GM18873 (cell line): ENCODE data around the gene ZHX3.
A peak's percentile ranks its signal among the peaks of the same experiment; 100 is the strongest.

ENCODE experiments used
- ATAC-seq: cut with Tn5 transposase; IDR thresholded peaks from one replicate; pipeline ENCODE4 v1.9.1; 2021; ENCODE audit warnings: mild to moderate bottlenecking, moderate library complexity, moderate number of reproducible peaks; ENCODE audit not compliant: unreplicated experiment, low FRiP score

Gene ZHX3, protein sequence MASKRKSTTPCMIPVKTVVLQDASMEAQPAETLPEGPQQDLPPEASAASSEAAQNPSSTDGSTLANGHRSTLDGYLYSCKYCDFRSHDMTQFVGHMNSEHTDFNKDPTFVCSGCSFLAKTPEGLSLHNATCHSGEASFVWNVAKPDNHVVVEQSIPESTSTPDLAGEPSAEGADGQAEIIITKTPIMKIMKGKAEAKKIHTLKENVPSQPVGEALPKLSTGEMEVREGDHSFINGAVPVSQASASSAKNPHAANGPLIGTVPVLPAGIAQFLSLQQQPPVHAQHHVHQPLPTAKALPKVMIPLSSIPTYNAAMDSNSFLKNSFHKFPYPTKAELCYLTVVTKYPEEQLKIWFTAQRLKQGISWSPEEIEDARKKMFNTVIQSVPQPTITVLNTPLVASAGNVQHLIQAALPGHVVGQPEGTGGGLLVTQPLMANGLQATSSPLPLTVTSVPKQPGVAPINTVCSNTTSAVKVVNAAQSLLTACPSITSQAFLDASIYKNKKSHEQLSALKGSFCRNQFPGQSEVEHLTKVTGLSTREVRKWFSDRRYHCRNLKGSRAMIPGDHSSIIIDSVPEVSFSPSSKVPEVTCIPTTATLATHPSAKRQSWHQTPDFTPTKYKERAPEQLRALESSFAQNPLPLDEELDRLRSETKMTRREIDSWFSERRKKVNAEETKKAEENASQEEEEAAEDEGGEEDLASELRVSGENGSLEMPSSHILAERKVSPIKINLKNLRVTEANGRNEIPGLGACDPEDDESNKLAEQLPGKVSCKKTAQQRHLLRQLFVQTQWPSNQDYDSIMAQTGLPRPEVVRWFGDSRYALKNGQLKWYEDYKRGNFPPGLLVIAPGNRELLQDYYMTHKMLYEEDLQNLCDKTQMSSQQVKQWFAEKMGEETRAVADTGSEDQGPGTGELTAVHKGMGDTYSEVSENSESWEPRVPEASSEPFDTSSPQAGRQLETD

DNA sequence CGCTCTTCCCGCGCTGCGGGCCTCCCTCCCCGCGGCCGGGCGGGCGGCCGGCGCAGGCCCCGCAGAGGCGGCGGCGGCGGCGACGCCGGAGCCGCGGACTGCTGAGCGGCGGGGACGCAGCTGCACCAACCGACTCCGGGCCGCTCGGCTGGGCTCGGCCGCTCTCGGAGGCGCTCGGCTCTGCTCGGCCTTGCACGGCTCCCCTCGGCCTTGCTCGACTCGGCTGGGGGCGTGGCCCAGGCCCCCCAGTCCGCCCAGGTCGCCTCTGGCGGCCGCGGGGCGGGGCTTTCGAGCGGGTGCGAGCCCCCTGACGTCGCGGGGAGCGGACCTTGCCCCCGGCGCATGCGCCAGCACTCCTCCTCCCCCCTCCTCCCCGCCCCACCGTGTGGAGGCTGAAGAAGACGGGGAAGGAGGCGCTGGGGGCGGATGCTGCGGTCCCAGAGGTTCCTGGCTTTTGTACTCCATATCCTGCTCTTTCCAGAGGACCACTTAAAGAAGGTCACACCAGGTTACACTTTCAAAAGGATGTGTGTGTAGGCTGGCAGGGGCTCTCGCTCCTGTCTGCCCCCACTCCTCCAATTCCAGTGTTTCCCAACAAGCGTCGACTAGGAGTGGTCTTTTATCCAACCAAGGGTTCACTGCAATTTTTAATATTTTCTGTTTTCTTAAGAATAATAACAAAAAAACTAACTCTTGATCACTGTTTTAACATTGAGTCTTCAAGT, at the start of gene ZHX3:
Gene ZHX3 (minus strand): TSS at position 186 of the 725 bp plus-strand sequence. CDS start 112,815 bp downstream, outside the sequence.
- ATAC-seq = peak; percentile 86

DNA sequence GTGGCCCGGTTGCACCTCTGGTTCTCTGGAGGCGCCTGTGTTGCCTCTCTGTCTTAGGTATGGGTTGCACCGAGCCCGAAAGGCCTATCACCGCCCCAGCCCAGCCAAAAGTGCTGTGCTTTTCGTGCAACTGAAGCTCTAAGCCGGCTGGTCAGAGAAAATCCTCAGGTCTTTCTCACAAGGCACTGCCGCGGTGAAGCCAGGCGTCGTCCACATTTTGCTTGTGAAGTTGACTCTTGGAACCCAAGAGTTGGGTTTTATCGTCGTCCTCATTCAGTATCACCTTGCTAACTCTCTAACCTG, 49.8 kb upstream of the ZHX3 start:
- ATAC-seq = no peak

DNA sequence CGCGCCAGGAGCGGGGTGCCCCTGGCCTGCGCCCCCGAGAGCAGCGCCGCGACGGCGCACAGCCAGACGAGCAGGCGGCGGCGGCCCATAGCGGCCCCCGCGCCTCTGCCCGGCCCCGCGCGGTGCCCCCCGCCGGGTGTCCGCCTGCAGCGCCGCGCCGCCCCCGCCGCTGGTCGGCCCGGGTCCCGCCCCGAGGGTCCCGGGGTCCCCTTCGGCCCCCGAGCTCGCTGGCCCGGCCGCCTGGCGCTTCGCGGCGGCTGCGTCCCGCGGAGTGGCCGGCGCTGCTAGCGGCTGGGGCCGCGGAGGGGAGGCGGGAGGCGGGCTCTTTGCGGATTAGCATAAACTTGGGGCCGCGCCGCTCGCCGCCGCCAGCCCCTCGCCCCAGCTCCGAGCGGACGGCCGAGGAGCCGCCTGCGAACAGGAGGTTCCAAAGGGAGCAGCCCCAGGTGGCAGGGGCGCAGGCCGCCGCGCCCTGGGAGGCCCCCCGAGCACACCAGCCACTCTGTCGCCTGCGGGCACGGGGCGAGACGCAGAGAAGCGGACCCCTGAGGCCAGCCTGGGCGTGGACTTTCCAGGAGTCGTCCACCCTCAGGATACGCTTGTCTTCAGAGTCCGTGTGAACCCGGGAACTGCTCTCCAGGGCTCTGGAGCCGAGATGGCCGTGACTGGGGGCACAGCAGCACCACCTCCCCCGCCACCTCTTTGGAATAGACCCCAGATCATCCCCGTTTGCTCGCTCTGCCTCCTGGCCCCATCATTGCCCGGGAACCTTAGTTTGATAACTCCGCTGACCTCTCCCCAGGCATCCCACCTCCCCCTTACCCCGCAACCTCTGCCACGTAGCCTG, 49.2 kb upstream of the ZHX3 start, which contains the start of gene EMILIN3:
Gene EMILIN3 (minus strand): TSS at position 273 of the 847 bp plus-strand sequence. CDS start 184 bp downstream, at position 89.
- ATAC-seq = no peak

DNA sequence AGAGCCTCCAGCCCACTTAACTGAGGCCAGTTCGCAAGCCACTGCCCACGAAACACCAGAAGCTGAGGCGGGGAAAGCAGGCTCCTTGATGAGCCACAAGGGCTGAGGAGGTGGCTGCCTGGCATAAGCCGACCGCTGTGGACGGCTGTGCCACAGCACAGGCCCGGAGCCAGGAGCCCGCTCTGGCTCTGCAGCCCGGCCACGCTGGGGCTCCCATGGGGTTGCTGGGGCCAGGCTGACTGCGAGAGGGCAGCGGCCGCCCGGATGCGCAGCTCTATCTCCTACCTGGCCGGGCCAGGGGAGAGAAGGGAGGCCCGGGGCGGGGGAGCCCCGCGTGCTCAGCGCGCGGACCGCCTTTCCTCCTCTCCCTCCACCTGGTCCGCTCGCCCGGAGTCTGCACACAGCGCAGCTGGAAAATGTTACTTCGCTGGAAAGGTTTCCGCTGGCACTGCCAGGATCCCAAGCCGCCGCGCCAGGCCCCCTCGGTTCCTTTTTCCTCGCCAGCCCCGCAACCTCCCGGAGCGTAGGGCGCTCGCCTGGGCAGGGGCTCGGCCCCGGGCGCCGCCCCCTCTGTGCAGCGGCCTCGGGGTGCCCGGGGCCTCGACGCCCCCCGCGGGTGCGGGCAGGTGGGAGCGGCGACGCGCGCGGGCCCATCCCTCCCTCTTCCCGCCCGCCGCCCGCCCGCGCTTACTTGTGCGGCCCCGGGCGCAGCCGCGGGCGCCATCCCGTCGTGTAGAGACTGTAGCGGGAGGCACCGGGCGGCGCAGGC, 48.4 kb upstream of the ZHX3 start:
- no peak for ATAC-seq

DNA sequence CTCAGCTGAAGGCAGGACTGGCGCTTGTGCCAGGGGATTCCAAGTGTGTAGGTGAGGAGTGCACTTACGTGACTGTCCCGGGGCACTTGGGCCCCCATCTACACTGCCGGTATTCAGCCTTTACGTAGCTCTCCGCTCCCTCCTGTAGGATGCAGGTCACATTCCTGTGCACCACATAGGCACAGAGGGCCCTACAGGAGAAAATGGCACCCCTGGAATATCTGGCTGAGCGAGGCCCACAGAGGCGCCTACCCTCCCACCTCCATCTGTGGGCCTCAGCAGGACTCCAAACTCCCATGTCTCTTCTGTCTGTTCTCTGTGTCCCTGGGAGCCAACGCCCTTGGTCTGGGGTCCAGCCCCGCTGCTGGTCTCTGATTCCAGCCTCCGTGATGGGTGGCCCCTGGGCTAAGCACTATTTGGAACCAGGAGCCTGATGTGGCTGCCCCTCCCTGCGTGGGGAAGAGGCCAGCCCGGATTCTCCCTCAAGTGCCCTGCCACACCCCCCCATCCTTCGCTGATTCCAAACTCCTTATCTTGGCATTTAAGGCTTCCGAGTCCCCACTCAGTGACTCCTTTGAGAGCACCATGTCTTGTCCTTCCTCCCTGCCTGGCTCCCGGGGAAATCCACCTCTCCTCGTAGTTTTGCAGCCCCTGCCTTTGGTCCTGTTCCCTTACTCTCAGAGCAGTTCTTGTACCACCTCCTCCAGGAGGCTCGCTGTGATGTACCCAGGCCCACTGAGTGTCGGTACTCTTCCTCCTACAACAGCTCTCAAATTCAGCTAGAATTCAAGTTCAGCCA, 47.6 kb upstream of the ZHX3 start:
- ATAC-seq = no peak

DNA sequence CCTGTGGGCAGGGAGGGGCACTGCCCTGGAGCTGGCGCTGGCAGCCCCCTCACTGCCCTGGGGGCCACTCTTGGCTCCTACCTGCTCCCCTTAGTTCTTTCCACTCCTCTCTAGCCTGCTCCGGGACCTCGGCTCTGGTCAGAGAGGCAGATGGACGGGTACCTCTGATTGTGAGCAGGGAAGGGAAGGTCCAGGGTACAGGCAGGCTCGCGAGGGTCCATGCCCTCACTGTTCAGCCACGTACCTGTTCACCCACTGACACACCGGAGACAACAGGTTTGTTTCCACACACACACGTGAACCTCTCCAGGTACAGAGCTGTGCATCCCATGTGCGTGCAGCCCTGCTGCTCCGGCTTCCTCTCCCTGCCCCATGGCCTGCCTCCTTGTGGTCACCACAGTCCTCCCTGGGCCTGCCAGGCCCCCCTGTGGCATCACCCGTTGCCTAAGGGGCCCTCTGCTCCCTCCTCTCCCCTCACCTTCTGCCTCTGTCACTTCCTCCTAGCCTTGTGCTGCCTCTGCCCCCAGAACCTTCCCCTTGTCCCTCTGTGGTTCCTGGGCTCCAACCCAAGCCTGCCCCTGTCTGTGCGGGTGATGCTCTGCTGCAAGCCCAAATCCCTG, 46.8 kb upstream of the ZHX3 start:
- ATAC-seq = no peak

DNA sequence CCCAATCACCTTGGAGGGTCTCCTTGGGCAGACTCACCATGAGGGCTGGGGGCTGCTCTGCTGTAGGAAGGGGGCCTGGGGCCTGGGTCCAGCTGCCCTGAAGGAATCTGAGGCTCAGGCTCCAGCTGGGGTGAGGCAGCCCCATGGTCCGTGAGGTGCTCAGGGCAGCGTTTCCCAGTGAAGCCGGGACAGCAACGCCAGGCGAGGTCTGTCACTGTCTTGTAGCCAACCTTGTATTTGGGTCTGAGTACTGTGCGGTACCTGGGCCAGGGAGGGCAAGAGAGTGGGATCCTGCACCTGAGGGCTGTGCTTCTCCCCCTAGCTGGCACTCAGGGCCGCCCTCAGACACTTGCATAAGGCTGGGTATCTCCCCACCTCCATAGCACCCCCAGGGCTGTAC, 46.1 kb upstream of the ZHX3 start:
- ATAC-seq = no peak

DNA sequence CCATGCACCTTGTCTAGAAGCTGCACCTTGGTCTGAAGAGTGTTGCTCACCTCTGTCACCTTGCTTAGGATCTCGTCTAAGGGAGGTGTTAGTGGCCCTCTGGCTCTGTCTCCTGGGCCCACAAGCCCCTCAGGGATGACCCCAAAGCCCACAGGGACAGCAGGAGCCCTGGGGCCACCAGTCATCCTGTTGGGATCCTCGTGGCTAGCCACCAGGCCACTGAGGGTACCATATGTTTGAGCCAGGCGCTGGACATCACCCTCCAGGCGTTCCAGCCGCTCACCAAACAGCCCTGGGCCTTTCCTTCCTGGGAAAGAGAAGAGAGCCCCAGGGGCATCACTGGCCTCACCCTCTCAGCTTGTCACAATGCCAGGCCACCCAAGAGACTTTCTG, 45.2 kb upstream of the ZHX3 start:
- no peak for ATAC-seq

DNA sequence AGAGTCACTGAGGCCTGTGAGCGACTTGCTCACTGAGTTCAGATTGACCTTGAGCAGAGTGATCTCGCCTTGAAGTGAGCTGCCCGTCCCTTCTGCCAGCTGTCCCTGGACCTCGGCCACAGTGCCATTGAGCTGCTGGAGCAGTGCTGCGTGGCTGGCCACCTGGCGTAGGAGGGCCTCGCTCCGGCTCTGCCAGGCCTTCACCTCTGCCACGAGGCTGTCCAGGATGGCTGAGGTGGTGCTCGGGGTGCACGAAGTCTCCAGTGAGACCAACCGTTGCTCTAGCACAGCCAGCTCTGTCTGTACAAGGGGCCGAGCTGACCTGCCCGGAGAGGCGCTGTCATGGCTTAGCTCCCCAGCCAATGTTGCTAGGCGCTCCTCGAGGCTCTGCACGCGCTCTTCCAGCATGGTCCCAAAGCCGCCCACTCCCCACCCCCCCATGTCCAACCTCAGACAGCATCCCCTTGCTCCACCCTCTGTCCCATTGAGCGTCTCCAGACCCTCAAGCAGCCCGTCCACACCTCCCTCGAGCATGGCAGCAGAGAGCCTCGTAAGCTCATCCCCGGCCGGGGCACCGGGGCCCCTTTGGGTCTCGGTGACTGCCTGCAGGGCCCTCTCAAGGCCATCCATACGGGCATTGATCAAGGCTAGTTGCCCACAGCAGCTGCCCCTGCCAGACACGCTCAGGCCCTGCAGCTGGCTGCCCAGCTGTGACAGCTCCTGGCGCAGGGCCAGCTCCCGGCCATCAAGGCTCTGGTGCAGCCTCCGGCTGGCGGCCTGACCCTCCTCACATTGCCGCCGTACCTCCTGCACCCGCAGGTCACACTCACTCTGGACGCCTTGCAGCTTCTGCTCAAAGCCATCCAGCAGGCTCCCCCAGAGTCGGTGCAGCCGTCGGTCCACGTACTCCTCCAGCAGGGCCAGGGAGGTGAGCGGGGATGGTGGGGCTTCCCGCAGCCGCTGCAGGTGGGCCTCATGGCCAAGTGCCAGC, 44.5 kb upstream of the ZHX3 start:
- ATAC-seq = no peak

DNA sequence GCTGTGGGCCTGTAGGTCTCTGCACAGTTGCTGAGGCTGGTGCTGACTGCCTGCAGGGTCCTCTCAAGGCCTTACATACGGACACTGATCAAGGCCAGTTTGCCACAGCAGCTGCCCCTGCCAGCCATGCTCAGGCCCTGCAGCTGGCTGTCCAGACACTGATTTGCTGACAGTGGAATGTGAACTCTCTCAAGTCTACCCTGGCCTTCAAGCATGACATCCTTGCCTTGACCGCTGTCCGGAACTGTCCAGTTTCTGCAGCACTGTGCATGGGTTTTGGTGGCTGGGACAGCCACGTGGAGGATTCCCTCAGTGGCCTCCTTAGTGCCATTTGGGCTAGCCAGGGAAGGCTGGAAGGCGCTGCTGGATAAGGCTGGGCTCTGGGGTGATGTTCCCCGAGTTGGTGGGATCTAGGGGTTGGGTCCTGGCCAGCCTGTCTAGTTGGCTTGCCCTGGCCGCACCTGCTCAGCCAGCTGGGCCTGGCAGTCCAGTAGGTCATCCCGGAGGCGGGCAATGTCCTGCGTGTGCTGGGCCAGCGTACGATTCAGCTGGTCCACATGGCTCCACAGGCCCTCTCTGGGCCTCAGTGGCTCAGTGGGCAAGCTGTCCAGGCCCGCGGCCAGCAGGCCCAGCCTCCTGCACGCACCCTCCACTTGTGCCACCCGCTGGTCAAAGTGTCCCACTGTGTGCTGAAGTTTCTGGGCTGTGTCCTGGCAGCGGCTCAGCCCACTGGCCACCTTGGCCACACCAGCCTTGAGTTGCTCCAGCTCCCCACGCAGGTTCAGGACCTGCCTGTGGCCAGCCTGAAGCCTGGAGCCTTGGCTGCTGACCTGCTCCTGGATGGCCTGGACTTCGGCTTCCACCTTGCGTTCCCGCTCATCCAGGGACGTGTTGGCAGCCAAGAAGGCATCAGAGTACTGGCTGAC, 43.6 kb upstream of the ZHX3 start:
- ATAC-seq = no peak

DNA sequence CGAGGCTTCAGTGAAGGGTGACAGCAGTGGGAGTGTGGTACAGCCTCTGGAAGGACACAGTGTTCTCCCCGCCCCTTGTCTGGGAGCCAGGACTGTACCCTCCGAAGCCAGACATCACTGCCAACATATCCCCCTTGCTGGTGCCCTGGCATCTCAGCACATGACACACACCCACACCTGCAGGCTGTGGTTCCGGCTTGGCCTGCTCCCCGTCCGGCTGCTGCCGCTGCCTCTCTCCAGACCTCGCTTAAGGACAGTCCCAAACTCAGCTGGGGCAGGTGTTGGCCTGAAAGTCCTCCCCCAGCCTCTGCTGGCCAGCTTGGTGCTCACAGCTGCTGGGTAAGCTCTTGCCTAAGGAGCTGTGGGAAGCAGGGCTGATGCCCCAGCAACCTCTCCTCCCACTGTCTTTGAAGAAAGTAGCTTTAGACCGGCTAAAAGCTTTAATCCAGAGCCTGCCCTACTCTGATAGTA, 42.0 kb upstream of the ZHX3 start:
- ATAC-seq = no peak

DNA sequence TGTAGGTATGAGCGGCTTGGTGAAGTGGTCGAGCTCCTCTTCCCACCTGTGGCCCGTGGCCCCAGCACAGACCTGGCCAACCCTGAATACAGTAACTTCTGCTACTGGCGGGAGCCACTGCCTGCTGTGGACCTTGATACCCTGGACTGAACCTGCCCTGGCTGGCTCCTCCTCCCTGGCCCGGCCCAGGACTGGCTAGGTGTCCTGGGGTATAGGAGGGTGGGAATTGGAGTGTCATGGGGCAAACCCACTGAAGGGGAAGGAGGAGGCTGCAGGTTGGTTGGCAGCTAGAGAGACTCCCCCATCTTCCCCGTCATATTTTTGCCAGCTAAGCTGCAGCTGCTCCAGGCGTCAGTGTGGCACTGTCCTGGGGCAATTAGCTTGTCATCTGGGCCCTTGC, 41.2 kb upstream of the ZHX3 start:
- no peak for ATAC-seq

DNA sequence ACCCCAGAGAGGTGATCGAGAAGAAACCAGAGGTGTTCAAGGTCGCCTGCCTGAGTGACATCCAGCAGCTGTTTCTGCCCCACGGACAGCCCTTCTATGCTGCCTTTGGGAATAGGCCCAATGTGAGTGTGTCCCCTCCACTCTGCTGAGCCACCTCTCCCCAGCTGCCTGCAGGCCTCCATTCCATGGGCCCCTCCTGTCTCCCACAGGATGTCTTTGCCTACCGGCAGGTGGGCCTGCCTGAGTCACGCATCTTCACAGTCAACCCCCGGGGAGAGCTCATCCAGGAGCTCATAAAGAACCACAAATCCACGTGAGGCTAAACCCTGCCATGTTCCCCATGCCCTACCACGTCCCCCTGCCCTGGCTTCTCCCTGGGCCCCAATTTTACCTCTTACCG, 40.7 kb upstream of the ZHX3 start:
- ATAC-seq = no peak

DNA sequence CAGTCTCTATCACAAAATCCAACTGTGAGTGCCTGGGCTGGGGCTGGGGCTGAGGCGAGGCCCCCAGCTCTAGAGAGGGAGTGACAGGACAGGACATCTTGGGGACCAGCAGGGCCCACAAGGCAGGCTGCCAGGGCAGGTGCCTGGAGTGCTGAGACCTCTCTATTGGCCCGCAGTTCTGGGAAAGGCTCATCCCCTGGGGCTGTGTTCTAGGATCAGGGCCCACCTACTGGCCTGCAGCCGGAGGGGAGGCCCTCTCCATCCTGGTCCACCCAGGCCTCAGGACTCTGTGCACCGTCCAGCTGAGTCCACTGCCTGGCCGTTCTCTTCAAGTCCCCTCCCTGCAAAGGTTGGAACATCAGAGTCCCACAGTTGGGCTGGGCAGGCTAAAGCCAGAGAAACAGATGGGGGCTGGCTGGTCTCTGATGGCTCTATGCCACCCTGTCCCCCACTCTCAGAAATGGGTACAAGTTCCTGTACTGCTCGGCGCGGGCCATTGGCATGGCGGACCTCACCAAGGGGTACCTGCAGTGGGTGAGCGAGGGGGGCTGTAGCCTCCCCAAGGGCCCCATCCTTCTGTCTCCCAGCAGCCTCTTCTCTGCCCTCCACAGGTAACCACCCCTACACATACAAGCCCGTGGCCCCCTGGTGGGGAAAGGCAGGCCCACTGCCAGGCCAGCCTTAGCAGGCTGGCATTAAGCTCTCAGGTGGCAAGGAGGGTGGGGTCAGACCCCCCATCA, 40.1 kb upstream of the ZHX3 start:
- ATAC-seq = no peak

DNA sequence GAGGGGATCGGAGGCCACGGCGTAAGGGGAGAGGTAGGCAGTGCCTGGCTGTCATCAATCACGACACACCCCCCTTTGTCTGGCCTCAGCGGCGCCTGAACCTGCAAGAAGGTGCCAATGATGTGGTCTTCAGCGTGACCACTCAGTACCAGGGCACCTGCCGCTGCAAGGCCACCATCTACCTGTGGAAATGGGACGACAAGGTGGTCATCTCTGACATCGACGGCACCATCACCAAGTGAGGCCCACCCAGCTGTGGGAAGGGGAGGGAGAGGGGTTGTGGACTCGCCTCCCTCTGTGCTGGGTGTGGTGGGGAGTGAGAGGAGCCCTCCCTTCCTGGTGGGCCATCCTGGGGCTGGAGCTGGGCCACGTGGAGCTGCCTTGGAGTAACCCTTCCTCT, 39.4 kb upstream of the ZHX3 start:
- ATAC-seq = no peak
